NCI-H69 (cell line): ENCODE measurements around the gene ARHGDIA.

Source experiments
- DNase-seq: peaks from one replicate; lab custom pipeline; 2025; lab: John Stamatoyannopoulos, UW

Gene ARHGDIA

GRCh38 chr17:81905993-81906392 lies 34.9 kb upstream of the ARHGDIA start:
- no peak for DNase-seq

GRCh38 chr17:81905424-81905875 lies 34.3 kb upstream of the ARHGDIA start:
- no peak for DNase-seq

- DNase-seq = no peak
Measured at GRCh38 chr17:81904600-81905423, 33.7 kb upstream of the ARHGDIA start.

- no peak for DNase-seq
Measured at GRCh38 chr17:81903896-81904599, 32.9 kb upstream of the ARHGDIA start.

- no peak for DNase-seq
Measured at GRCh38 chr17:81903415-81903831, 32.3 kb upstream of the ARHGDIA start.

- no peak for DNase-seq
Measured at GRCh38 chr17:81902653-81903414, 31.7 kb upstream of the ARHGDIA start.

- peak; percentile 72 for DNase-seq
Measured at GRCh38 chr17:81902023-81902652, 31.0 kb upstream of the ARHGDIA start, which contains the start of gene NPB. Gene NPB (plus strand): TSS chr17:81902238. CDS start chr17:81902278, 40 bp downstream.

- no peak for DNase-seq
Measured at GRCh38 chr17:81901167-81902022, 30.3 kb upstream of the ARHGDIA start.

GRCh38 chr17:81900181-81900820 lies 29.2 kb upstream of the ARHGDIA start:
- no peak for DNase-seq

GRCh38 chr17:81899514-81900166 lies 28.5 kb upstream of the ARHGDIA start:
- no peak for DNase-seq

GRCh38 chr17:81898885-81899284 lies 27.7 kb upstream of the ARHGDIA start:
- no peak for DNase-seq

- no peak for DNase-seq
Measured at GRCh38 chr17:81898029-81898866, 27.1 kb upstream of the ARHGDIA start.

- DNase-seq = no peak
Measured at GRCh38 chr17:81895400-81895799, 24.3 kb upstream of the ARHGDIA start.

- DNase-seq = no peak
Measured at GRCh38 chr17:81891303-81891552, 20.1 kb upstream of the ARHGDIA start.

GRCh38 chr17:81890447-81891302 lies 19.5 kb upstream of the ARHGDIA start:
- peak; percentile 52 for DNase-seq

GRCh38 chr17:81889602-81890001 lies 18.5 kb upstream of the ARHGDIA start:
- DNase-seq = no peak

GRCh38 chr17:81888988-81889595 lies 18.0 kb upstream of the ARHGDIA start:
- DNase-seq = no peak
